ENCODE measurements around the gene TPRX2.

- peak; percentile 79 for TF ChIP-seq CTCF (conservative IDR thresholded peaks at IDR 0.05; ENCODE audit: low read depth, low read length)
- TF ChIP-seq EZH2 (IDR thresholded peaks at IDR 0.05; ENCODE audit: borderline replicate concordance, low read depth, low read length, poor library complexity, severe bottlenecking), result no peak
These were observed 10.1 kb upstream of the TPRX2 start for GRCh38 chr19:47848823-47849473.
